ENCODE results near the gene NRTN. TPM values are rescaled to one million over a fixed set of nuclear protein-coding genes. Genes with fewer than 3 reads are reported as not detected.

The NRTN gene
- total RNA-seq, 2 experiments from 2014 or later: 0.49 to 3.2 TPM

DNA sequence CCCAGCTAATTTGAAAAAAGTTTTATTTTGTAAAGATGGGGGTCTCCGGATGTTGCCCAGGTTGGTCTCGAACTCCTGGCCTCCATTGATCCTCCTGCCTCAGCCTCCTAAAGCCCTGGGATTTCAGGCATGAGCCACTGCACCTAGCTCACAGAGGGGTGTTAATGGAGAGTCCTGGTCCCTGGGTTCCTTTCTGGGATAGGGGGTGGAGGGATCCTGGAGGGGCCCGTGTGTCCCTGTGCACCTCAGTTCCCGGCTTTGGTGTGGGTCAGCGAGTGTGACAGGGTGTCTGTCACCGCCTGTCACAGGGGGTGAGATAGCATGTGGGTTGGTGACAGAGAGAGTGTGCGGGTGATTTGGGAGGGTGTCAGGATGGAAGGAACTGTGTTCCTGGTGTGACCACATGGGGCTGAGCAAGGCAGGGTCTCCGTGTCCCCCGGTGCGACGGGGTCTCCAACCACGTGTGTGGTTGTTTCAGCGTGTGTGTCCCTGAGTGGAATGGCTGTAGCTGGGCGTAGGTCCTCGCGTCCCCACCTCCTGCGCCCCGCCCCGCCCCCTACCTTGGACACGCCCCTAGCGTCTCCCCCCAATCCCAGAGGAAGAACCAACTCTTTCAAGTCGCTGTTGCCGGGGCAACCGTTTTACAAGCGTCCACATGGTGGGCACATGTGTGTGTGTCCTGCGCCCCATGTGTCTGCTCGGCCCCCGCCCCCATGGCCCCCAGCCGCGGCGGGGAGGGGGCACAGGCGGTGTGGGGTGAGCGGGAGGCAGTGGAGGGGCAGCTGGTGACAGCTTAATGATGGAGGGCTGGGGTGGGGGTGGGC lies 2.9 kb upstream of the NRTN start:
- intact Hi-C loops (cut with micrococcal nuclease; ENCODE audit: unreplicated experiment): no loop called here
- H3K27ac ChIP-seq (ENCODE audit: low read depth, low read length, poor library complexity, severe bottlenecking): no peak overlapping the region
- no TSS peak for BruUV-seq (replicated peaks)
- peaks cover 17% of the 10 kb centered on the region for H3K4me1 ChIP-seq (ENCODE audit: insufficient read depth, low read length, poor library complexity, severe bottlenecking)
- ChIA-PET POLR2A (no interaction called here), CTCF (ENCODE audit: unreplicated experiment) (no interaction called here)
- TF ChIP-seq, protein P1, sequence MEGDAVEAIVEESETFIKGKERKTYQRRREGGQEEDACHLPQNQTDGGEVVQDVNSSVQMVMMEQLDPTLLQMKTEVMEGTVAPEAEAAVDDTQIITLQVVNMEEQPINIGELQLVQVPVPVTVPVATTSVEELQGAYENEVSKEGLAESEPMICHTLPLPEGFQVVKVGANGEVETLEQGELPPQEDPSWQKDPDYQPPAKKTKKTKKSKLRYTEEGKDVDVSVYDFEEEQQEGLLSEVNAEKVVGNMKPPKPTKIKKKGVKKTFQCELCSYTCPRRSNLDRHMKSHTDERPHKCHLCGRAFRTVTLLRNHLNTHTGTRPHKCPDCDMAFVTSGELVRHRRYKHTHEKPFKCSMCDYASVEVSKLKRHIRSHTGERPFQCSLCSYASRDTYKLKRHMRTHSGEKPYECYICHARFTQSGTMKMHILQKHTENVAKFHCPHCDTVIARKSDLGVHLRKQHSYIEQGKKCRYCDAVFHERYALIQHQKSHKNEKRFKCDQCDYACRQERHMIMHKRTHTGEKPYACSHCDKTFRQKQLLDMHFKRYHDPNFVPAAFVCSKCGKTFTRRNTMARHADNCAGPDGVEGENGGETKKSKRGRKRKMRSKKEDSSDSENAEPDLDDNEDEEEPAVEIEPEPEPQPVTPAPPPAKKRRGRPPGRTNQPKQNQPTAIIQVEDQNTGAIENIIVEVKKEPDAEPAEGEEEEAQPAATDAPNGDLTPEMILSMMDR (conservative IDR thresholded peaks at IDR 0.05; ENCODE audit: low read length): no peak
- no peak overlapping the region for H3K4me3 ChIP-seq (ENCODE audit: low read depth, low read length, poor library complexity, severe bottlenecking)
- H3K79me2 ChIP-seq (ENCODE audit: insufficient read depth, low read depth, low read length): no peaks in the 10 kb centered on the region
- no peaks in the 10 kb centered on the region for H3K9me2 ChIP-seq (ENCODE audit: insufficient read depth, low read length)
- no peaks in the 10 kb centered on the region for H3K36me3 ChIP-seq (ENCODE audit: insufficient read depth, low read length)
- no peak overlapping the region for H2AFZ ChIP-seq (ENCODE audit: low read length)
- no peak for DNase-seq (ENCODE audit: low spot score)
- no peak overlapping the region for H3K4me2 ChIP-seq (ENCODE audit: low read length)
- no peaks in the 10 kb centered on the region for H3K9me3 ChIP-seq (ENCODE audit: low read length)
- no peaks in the 10 kb centered on the region for H4K20me1 ChIP-seq (ENCODE audit: insufficient read depth, low read length)

DNA sequence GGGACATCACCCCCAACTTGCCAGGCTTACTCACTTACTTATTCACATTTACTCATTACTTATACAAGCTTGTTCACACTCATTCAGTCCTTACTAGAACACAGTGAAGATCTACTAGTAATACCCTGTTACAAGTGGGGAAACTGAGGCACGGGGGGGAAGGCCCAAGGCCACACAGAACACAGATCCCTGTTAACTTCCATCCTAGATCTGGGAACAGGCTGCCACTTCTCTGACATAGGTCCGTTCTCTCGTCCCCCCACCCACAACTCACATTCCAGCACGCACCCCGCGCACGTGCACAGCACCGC lies 1.5 kb upstream of the NRTN start:
- no TSS peak for BruUV-seq (replicated peaks)
- no peak for DNase-seq (ENCODE audit: low spot score)
- Histone ChIP-seq H3K27ac (ENCODE audit: low read depth, low read length, poor library complexity, severe bottlenecking) (no peak overlapping the region), H3K9me3 (ENCODE audit: low read length) (no peaks in the 10 kb centered on the region), H3K4me1 (ENCODE audit: insufficient read depth, low read length, poor library complexity, severe bottlenecking) (peaks cover 17% of the 10 kb centered on the region), H3K9me2 (ENCODE audit: insufficient read depth, low read length) (no peaks in the 10 kb centered on the region), H3K36me3 (ENCODE audit: insufficient read depth, low read length) (no peaks in the 10 kb centered on the region), H4K20me1 (ENCODE audit: insufficient read depth, low read length) (no peaks in the 10 kb centered on the region), H3K79me2 (ENCODE audit: insufficient read depth, low read depth, low read length) (no peaks in the 10 kb centered on the region), H3K4me2 (ENCODE audit: low read length) (peak overlapping the region; percentile 87), H3K4me3 (ENCODE audit: low read depth, low read length, poor library complexity, severe bottlenecking) (peak overlapping the region; percentile 52), H2AFZ (ENCODE audit: low read length) (peak overlapping the region; percentile 93)
- ChIA-PET POLR2A (interaction anchor here (1.0 kb wide), 1 partner anchor 88 kb away, joined by 4 read pairs; no protein-coding TSS in a partner anchor), CTCF (ENCODE audit: unreplicated experiment) (interaction anchor here (0.5 to 1.5 kb wide), 6 partner anchors 81 to 219 kb away, joined by 3 to 12 read pairs (median 3); partner anchors contain the start of genes NDUFA11 and VMAC)
- intact Hi-C loops (cut with micrococcal nuclease; ENCODE audit: unreplicated experiment): no loop called here
- TF ChIP-seq EZH2phosphoT487 (IDR thresholded peaks at IDR 0.05; ENCODE audit: borderline replicate concordance, low read depth, low read length): no peak
- TF ChIP-seq, protein P1 (conservative IDR thresholded peaks at IDR 0.05; ENCODE audit: low read length): no peak
